Erythroblast (primary cell): Measurements from ENCODE around the gene VPS37B.
A peak's percentile ranks its signal among the peaks of the same experiment; 100 is the strongest.
"Not testable (repeated sequence)": the region's sequence is repeated elsewhere in the genome, so short reads cannot be mapped to it uniquely, and the experiment has no call there.

Experiments
- DNase-seq, 2 experiments: peaks; one replicate each; lab custom pipeline; 2025; lab: John Stamatoyannopoulos, UW
- GATA1 ChIP-seq: IDR thresholded peaks from 2 replicates; pipeline ENCODE4 v1.6.1; 2011; ENCODE audit warnings: low read depth, mild to moderate bottlenecking, control low read depth, low read length, moderate library complexity
- POLR2A ChIP-seq: IDR thresholded peaks from 2 replicates; pipeline ENCODE4 v1.6.1; 2011; ENCODE audit warnings: mild to moderate bottlenecking, low read length

Gene VPS37B

GRCh38 chr12:122884091-122884826 is 11.7 kb downstream of the VPS37B start:
- TF ChIP-seq POLR2A (no peak), GATA1 (no peak)
- DNase-seq = no peak

GRCh38 chr12:122882908-122883558 is 12.9 kb downstream of the VPS37B start:
- no peak for TF ChIP-seq GATA1
- no peak for TF ChIP-seq POLR2A
- DNase-seq = peak; percentile 47 to 50

DNA sequence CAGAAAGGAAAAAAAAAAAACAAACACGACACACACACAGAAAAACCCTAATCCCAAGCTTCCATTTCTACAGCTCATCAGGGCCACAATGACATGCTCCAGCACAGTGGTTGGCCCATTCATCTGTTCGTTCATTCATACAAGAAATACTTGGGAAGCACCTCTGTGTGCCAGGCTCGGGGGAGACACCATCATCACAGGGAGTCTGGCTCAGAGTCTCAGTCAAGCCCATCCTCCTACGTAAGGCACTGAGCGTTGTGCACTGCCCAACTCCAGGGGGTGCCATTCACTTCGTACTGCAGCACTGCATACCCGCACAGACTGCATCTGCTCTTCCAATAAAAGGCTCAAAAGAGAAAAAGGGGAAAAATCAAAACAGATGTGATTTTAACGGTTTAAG is 15.3 kb downstream of the VPS37B start:
- DNase-seq = peak; percentile 66 to 69
- TF ChIP-seq POLR2A (no peak), GATA1 (no peak)

GRCh38 chr12:122880155-122880667 is 15.7 kb downstream of the VPS37B start:
- no peak for TF ChIP-seq POLR2A
- TF ChIP-seq GATA1 = no peak
- DNase-seq = no peak

DNA sequence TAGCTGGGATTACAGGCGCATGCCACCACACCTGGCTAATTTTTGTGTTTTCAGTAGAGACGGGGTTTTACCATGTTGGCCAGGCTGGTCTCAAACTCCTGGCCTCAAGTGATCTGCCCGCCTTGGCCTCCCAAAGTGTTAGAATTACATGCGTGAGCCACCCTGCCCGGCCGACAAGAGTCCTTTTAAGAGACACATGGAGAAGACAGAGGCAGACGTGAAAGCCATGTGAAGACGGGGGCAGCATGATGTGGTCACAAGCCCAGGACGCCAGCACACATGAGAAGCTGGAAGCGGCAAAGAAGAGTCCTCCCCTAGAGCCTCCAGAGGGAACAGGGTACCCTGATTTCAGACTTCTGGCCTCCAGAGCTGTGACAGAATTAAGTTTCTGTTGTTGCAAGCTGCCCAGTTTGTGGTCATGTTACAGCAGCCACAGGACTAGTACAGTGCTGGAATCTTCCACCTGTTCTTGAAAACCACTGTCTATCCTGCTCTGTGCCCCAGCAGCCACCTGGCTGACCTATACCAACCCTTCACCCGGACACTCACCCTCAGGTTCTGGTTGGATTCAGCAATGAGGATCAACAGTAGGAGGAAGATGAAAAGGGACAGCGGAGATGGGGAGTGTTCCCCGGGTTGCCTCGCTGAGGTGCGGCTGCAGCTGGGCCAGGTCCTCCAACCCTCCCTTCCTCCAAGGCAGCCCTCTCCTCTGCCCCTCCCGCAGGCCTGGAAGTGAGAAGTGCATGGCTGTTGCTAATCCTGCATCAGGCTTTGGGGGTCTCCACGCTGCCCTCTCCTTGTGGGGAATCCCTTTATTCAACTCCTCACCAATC is 16.9 kb downstream of the VPS37B start:
- no peak for TF ChIP-seq GATA1
- no peak for TF ChIP-seq POLR2A
- no peak for DNase-seq

GRCh38 chr12:122876731-122877130 is 19.2 kb downstream of the VPS37B start:
- TF ChIP-seq GATA1 = no peak
- TF ChIP-seq POLR2A = no peak
- no peak for DNase-seq

DNA sequence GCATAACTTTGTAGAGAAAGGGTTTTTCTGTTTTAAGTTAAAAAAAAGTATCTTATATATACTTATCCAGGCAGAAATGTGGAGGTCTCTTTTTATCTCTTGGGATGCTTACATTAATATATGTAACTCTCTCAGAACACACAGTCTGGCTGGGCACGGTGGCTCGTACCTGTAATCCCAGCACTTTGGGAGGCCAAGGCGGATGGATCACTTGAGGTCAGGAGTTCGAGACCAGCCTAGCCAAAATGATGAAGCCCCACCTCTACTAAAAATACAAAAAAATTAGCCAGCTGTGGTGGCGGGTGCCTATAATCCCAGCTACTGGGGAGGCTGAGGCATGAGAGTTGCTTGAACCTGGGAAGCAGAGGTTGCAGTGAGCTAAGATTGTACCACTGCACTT is 19.6 kb downstream of the VPS37B start:
- DNase-seq = not testable (repeated sequence)

DNA sequence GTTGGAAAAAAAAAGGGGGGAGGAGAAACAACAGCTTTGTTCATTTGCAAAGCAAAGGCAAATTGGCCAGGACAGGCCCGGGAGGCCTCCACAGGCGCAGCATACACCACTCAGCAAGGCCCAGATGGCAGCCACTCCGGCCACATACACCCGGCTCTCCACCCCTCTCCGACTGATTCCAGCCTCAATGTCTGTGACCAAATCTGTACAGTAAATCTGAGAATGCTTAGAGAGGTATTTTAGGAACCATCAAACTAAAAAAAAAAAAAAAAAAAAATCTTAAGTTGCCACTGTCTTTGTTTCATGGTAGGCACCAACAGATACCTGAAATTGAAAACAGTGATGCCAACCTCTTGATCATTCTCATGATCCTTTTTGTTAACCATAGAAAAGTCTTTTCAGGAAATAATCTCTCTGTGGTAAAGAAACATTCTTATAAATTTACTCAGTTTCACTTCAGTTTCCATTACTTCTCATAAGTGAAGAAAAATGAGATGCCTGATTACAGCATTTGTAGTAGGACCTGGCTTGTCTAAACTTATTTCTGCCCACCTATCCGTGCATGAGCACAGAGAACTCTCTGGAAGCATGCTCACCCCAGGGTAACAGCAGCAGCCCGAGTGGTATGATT is 20.2 kb downstream of the VPS37B start:
- no peak for DNase-seq
- TF ChIP-seq POLR2A (no peak), GATA1 (no peak)

- no peak for DNase-seq
- TF ChIP-seq POLR2A (no peak), GATA1 (no peak)
These were observed 21.8 kb downstream of the VPS37B start for GRCh38 chr12:122874081-122874480.

GRCh38 chr12:122873540-122873939 is 22.4 kb downstream of the VPS37B start:
- DNase-seq = no peak
- no peak for TF ChIP-seq GATA1
- no peak for TF ChIP-seq POLR2A

GRCh38 chr12:122872815-122873361 is 23.0 kb downstream of the VPS37B start:
- TF ChIP-seq GATA1 (no peak), POLR2A (no peak)
- DNase-seq = no peak

GRCh38 chr12:122871851-122872780 is 23.8 kb downstream of the VPS37B start:
- DNase-seq = peak; percentile 25 to 30
- TF ChIP-seq GATA1 = no peak
- TF ChIP-seq POLR2A = no peak
